KG1 (cell line): ENCODE data around the gene PDIA4.
"Not testable (repeated sequence)": the region's sequence is repeated elsewhere in the genome, so short reads cannot be mapped to it uniquely, and the experiment has no call there.

Experiments
- DNase-seq: peaks from one replicate; lab custom pipeline; 2025; lab: John Stamatoyannopoulos, UW

PDIA4 gene, protein sequence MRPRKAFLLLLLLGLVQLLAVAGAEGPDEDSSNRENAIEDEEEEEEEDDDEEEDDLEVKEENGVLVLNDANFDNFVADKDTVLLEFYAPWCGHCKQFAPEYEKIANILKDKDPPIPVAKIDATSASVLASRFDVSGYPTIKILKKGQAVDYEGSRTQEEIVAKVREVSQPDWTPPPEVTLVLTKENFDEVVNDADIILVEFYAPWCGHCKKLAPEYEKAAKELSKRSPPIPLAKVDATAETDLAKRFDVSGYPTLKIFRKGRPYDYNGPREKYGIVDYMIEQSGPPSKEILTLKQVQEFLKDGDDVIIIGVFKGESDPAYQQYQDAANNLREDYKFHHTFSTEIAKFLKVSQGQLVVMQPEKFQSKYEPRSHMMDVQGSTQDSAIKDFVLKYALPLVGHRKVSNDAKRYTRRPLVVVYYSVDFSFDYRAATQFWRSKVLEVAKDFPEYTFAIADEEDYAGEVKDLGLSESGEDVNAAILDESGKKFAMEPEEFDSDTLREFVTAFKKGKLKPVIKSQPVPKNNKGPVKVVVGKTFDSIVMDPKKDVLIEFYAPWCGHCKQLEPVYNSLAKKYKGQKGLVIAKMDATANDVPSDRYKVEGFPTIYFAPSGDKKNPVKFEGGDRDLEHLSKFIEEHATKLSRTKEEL

DNA sequence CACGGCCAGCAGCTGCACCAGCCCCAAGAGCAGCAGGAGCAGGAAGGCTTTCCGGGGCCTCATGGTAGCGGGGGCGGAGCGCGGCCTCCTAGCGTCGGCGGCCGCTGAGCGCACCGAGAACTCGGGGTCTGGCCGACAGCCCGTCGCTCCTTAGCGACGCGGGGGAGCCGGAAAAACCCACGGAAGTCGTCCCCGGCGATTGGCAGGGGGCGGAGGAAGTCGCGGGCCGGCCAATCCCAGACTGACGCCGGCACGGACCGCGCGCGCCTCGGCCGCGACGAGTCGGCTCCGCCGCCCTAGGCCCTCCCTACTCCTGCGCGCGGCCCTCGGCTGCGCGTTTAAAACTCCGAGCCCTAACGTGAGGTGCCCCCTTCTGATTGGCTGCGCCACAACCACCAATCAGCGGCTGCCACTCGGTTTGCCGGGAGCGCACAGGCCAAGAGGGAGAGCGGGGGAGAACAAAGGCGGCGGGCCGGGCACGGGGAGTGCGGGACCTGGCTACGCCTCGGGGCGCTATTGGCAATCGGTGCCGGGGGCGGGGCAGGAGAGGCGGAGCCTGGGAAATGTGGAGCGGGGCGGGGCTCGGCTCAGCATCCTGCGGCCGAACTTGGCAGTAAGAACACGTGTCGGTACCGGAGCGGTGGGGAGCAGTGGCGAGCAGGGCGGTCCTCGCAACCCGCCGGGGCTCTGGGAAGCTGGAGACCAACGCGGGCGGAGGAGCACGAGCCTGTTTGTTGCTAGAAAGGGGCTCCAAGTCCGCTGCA lies at the start of gene PDIA4:
Gene PDIA4 (minus strand): TSS at position 160 of the 764 bp plus-strand sequence. CDS start 97 bp downstream, at position 63.
- DNase-seq = peak; percentile 71

DNA sequence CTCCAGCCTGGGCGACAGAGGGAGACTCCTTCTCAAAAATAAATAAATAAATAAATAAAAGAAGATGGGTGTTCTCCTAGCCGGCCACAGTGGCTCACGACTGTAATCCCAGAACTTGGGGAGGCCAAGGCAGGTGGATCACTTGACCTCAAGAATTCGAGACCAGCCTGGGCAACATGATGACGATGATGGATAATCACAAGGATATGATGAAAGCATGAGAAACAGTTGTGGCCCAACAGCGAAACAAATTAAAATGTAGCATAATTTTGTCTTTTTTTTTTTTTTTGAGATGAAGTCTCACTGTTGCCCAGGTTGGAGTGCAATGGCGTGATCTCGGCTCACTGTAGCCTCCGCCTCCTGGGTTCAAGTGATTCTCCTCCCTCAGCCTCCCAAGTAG lies 49.3 kb upstream of the PDIA4 start:
- DNase-seq = no peak

DNA sequence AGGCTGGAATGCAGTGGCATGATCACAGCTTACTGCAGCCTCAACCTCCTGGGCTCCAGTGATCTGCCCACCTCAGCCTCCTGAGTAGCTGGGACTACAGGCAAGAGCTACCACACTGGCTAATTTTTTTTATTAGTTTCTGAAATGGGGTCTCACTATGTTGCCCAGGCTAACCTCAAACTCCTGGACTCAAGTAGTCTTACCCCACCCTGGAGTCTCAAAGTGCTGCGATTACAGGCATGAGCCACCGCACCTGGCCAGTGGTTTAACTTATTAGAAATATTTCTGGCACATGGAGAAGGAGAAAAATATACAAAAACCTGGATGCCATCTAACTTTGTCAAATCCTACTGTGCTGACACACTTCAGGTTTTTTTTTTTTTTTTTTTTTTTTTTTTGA lies 47.0 kb upstream of the PDIA4 start:
- no peak for DNase-seq

DNA sequence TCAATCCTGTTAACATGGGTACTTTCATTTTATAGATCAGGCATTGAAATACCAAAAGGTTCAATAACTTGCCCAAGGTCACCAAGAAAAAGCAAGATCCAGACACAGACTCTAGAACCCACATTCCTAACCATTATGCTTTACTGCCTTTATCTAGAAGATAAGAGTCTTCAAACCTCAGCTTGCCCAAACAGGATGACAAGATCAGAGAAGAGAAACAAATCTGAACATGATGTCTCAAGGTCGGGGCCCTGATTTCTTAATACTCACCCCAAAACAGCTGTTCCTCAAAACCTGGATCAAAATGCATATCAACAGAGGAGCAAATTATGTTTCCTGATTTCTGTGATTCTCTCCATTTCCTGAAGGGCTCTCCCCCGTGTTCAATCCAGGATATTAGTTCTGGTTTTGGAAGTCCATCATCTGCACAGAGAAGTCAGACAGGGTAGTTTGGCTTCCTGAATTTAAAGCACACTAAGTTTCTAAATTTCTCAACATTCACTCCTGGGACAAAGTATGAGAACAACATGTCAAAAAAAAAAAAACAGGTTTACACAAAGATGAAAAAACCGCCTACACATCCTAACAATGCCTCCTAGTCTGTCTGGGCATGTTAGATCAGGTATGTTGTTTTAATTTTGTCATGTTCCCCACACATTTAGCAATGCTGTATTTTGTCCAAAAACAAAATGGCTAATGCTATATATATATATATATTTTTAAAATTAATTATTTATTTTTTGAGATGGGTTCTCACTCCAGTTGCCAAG lies 46.0 kb upstream of the PDIA4 start:
- no peak for DNase-seq

DNA sequence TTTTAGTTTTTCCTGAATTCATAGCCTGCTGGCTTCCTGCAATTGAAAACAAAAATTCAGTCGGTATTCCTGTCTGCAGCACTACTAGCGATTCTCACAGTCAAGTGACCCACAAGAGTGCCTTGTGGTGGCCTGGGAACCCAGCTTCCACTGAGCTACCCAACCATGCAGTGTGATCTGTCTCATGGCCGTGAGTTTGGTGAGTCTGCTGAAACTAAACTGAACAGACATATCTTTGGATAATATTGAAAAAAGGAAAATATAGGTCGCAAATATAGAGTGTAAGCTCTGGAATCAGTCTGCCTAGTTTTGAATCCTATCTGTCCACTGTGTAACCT lies 44.1 kb upstream of the PDIA4 start:
- no peak for DNase-seq

DNA sequence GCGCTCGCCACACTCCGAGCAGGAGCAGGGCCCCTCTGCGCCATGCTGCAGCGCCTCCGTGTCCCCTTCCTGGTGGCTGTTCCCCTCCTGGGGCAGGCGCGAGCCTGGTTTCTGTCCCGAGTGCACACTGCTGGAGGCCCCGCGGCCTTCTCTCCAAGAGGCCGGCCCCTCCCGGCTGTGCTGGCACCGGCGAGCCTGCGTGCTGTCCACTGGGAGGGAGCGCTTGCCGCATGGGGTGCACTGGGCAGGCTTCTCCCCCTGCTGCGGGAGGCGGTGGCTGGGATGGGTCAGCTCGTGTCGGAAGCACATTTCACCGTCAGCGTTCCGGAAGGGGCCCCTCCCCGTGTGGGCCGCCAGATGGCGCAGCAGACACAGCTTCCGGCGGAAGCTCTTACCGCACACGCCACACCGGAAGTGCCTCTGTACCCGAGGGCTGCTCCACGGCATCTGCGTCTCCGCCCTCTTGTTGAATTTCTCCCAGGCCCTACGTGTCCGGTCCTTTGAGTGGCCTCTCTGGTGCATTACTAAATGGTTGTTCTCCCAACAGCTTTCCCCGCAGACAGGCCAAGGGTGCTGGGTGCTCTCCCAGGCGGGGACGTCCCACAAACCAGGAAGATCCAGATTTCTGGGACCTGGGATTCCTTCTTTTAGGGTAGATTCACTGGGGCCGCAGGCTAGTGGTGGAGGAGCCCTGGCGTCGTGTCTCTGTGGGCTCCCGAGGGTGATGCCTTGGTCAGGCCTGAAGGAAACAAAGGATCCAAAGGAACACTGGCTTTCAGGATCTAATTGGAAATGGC lies 43.5 kb upstream of the PDIA4 start:
- DNase-seq = no peak

DNA sequence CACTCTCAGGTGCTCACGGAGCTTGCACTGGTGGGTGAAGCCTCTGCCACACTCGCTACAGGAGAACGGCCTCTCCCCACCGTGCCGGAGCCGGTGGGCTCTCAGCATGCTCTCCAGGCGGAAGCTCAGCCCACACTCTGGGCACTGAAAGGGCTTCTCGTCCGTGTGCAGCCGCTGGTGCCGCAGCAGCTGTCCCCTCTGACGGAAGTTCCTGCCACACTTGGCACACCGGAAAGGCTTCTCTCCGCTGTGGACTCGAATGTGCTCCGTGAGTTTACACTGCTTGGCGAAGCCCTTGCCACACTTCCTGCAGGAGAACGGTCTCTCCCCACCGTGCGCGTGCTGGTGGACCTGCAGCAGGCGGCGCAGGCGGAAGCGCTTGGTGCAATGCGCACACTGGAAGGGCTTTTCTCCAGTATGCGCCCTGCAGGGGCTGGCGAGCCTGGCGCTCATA lies 42.9 kb upstream of the PDIA4 start:
- no peak for DNase-seq

DNA sequence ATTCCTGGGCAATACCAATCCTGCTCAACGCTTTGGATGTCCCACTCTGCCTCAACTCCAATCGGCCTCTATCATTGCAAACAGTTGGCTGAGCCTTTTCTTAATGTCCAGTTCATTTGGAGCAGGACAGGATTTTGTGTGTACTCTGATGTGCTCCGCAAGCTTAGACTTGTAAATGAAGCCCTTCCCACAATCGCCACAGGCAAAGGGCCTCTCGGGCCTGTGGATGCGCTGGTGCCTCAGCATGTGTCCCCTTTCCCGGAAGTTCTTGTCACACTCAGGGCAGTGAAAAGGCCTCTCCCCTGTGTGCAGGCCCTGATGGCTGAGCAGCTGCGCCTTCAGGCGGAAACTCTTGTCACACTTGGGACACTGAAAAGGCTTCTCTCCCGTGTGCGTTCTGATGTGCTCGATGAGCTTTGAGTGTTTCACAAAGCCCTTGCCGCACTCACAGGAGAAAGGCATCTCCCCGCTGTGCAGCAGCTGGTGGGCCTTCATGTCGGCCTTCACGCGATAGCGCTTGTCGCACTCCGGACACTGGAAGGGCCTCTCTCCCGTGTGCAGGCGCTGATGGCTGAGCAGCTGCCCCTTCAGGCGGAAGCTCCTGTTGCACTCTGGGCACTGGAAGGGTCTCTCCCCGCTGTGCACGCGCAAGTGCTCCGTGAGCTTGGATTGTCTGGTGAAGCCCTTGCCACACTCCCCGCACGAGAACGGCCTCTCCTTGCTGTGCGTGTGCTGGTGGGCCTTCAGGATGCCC lies 42.2 kb upstream of the PDIA4 start:
- DNase-seq = no peak

DNA sequence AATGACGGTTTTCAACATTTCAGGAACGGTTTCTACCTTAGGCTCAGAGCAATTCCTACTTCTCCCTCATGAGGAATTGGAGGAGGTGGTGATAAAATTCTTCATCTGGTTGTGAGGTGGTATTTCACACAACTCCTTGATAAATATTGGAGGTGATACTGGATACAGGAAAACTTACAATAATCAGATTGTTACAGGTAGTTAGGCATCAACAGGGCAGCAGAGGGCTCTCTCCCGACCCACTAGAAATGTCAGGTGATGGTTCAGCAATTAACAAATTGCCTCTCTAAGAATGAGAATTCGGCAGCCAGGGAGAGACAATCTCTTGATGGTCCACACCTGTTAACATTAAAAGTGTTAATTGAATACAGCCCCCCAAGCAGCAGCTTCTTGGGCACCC lies 39.6 kb upstream of the PDIA4 start:
- DNase-seq = no peak

DNA sequence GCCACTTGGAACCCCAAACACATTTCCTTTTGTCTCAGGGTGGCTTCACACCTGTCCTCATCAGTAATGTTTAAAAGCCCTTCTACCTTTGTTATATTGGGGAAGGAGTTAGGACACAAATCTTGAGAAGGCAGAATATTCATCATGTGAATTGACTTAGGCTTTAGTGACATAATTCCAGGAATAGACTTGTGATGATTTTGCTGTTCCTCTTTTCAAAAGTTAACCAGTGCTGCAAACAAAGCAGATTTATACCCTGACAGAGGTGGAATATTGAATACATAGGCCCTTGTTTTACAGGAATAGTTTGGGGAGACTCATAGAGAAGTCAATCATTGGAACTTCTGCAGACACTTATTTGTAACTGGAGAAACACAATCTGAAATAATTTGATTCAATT lies 35.2 kb upstream of the PDIA4 start:
- no peak for DNase-seq

DNA sequence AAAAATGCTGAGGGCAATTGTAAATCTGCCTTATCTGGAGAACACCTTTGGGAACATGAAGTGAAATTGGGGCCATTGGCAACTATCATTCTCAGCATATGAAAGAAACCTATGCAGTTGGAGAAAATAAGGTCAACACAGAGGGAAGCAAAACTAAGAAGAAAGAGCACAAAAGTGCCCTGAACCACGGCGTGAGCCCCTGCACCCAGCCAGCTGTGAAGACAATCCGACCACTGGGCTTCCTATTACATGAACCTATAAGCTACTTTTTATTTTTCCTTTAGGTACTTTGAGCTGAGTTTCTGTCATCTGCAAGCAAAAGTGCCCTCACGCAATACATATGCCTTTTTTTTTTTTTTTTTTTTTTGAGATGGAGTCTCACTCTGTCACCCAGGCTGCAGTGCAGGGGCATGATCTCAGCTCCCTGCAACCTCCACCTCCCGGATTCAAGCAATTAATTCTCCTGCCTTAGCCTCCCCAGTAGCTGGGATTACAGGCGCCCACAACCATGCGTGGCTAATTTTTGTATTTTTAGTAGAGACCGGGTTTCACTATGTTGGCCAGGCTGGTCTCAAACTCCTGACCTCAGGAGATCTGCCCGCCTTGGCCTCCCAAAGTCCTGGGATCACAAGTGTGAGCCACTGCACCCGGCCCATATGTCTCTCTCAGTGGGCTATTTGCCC lies 34.1 kb upstream of the PDIA4 start:
- DNase-seq = not testable (repeated sequence)

DNA sequence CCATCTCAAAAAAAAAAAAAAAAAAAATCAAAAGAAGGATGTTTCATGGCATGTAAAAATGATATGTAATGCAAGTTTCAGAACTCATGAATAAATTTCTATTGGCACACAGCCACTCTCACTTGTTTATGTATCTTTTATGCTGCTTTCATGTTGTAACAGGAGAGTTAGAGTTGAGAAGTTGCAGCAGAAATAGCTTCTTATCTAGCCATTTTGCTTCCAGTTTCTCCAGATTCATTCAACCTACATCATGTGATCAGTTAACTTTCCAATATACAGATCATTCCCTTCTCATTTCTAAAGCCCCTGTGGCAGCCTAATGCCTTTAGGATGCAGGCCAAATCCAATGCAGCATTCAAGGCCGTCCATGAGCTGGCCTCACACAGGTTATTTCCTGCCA lies 31.9 kb upstream of the PDIA4 start:
- no peak for DNase-seq

DNA sequence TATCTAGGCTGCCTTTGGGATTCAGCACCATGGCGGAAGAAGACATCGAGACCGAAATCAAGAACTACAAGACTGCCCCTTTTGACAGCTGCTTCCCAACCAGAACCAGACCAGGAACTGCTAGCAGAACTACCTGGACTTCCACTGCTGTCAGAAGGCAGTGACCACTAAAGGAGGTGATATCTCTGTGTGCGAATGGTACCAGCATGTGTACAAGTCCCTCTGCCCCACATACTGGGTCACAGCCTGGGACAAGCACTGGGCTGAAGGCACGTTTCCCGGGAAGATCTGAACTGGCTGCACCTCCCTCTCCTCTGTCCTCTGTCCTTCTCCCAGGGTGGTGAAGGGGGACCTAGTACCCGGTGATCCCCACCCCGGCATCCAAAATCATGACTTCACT lies 25.6 kb upstream of the PDIA4 start:
- DNase-seq = no peak

DNA sequence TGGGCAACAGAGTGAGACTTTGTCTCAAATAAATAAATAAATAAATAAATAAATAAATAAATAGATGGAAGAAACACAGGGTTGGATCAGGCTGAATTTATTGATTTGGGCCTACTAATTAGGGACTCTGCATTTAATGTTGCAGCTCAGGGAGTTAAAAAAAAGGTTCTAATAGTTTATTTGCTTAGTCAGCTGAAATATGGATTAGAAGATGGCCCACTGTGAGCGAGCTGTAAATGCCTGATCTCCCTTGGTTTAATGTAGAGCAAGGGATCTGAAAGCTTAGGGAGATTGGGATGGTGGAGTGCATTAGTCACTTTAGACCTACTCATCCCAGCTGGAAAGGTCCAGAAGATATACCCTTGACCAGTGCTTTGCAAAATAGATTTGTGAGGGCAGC lies 25.1 kb upstream of the PDIA4 start:
- DNase-seq = no peak

DNA sequence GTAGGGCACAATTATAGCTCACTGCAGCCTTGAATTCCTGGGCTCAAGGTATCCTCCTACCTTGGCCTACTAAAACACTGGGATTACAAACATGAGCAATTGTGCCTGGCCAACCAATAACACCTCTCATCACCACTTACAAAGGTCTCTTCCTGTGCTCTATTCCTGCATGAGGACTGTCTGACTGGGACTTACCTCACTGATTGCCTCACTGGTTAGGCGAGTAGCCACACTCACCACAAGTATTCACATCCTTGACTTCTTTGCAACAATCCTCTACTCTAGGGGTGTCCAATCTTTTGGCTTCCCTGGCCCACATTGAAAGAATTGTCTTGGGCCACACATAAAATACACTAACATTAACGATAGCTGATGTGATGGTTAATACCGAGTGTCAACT lies 22.6 kb upstream of the PDIA4 start:
- no peak for DNase-seq

DNA sequence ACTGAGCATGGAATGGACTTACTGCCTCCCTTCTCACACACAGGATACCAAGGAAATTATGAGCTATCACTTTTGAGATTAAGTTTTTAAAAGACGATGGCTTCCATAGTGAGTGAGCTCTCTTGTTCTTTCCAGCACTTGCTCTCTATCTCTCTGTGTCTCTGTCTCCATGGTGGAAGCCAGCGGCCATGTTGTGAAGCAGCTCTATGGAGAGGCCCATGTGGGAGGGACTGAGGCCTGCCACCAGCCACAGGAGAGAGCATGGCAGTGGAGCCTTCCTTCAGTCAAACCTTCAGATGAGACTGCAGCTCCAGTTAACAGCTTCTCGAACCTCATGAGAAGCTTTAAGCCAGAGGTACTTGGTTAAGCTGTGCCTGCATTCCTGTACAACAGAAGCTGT lies 20.5 kb upstream of the PDIA4 start:
- DNase-seq = no peak

DNA sequence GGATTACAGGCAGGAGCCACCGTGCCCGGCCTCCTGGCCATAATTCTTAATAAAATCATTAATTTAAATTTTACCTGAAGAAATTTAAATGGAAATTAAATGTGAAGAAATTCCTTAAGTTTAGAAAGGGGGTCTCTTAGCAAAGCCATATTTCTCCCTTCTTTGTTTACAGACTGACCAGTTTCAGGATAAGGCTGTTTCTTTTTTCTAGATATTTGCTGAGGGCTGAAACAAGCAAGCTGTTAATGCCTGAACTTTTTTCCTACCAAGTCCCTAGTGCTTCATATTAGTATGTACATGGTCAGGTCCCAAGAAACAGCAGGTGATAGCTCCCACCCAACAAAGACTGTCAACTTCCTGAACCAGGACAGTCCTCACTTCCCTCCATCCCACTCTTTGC lies 18.1 kb upstream of the PDIA4 start:
- DNase-seq = no peak

DNA sequence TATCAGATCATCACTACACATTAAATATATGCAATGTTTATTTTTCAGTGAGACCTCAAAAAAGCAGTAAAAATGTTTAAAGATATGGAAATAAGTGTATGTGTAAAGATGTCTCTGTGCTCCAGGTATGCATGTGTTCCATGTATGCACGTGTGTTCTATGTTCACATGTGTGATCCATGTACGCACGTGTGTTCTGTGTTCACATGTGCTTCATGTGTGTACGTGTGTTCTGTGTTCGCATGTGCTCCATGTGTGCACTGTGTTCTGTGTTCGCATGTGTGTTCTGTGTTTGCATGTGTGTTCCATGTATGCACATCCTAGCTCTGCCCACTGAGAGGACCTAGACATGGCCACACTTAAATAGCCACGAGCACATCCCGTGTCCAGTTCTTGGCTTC lies 15.6 kb upstream of the PDIA4 start:
- no peak for DNase-seq

DNA sequence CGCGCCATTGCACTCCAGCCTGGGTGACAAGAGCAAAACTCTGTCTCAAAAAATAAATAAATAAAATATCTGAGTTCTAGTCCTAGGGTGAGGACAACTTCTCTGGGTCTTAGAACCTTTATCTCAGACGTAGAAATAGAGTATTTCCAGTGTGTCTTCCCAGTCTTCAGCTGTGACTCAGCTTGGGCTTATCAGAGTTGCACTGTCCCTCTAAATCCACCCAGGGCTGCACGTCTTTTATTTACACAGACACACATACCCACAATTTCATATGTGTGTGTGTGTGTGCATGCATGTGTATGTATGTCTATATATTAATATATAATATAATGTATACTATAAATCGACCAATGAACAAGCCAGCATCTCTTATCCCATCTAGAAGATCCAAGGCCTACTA lies 13.0 kb upstream of the PDIA4 start:
- no peak for DNase-seq

DNA sequence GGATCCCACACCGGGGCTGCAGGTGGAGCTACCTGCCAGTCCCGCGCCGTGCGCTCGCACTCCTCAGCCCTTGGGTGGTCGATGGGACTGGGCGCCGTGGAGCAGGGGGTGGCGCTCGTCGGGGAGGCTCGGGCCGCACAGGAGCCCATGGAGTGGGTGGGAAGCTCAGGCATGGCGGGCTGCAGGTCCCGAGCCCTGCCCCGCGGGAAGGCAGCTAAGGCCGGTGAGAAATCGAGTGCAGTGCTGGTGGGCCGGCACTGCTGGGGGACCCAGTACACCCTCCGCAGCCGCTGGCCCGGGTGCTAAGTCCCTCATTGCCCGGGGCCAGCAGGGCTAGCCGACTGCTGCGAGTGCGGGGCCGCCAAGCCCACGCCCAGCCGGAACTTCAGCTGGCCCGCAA lies 10.3 kb upstream of the PDIA4 start:
- not testable (repeated sequence) for DNase-seq
